Mononuclear cell (primary cell): ENCODE measurements around the gene SSC5D. TPM values are rescaled to one million over a fixed set of nuclear protein-coding genes. Genes with fewer than 3 reads are reported as not detected.
"Not testable (repeated sequence)": the region's sequence is repeated elsewhere in the genome, so short reads cannot be mapped to it uniquely, and the experiment has no call there.

Experiments
- H3K27me3 ChIP-seq: 2 replicates; pipeline ENCODE4 v1.6.0; 2011; ENCODE audit warnings: low read length, control low read depth; ENCODE audit not compliant: insufficient read depth
- H3K4me1 ChIP-seq: 2 replicates; pipeline ENCODE4 v1.5.1; 2011; ENCODE audit warnings: mild to moderate bottlenecking, low read length, control low read depth; ENCODE audit not compliant: insufficient read depth
- H3K4me3 ChIP-seq: 2 replicates; pipeline ENCODE4 v1.5.1; 2011; ENCODE audit warnings: mild to moderate bottlenecking, low read length, moderate library complexity
- H3K9me3 ChIP-seq: 2 replicates; pipeline ENCODE4 v1.5.1; 2011; ENCODE audit warnings: low read depth, mild to moderate bottlenecking, control low read depth, low read length
- total RNA-seq: library from RNA; depleted of rRNA; stranded (reverse); fragments of >200 nt; gene quantifications from one replicate; pipeline ENCODE4 v1.2.3, GENCODE V29; 2012

Gene SSC5D
- total RNA-seq, 1 donor: 0.10 TPM

- not testable (repeated sequence) for H3K4me3 ChIP-seq, H3K27me3 ChIP-seq, H3K4me1 ChIP-seq, H3K9me3 ChIP-seq
Observed at GRCh38 chr19:55496820-55497219, 8.6 kb downstream of the SSC5D start.

DNA sequence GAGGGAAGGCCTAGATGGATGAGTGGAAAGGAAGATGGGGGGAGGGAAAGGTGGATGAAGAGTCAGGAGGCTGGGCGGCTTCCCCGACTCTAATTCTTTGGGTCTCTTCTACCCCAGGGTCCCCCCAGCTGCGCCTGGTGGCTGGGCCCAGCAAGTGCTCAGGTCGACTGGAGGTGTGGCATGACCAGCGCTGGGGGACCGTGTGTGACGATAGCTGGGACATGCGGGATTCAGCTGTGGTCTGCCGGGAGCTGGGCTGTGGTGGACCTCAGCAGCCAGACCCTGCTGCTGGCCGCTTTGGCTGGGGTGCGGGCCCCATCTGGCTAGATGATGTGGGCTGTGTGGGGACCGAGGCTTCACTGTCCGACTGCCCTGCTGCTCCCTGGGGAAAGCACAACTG, 9.5 kb downstream of the SSC5D start:
- H3K27me3 ChIP-seq: no peaks in the 10 kb centered on the region
- H3K9me3 ChIP-seq: no peaks in the 10 kb centered on the region
- no peak overlapping the region for H3K4me3 ChIP-seq
- no peaks in the 10 kb centered on the region for H3K4me1 ChIP-seq

DNA sequence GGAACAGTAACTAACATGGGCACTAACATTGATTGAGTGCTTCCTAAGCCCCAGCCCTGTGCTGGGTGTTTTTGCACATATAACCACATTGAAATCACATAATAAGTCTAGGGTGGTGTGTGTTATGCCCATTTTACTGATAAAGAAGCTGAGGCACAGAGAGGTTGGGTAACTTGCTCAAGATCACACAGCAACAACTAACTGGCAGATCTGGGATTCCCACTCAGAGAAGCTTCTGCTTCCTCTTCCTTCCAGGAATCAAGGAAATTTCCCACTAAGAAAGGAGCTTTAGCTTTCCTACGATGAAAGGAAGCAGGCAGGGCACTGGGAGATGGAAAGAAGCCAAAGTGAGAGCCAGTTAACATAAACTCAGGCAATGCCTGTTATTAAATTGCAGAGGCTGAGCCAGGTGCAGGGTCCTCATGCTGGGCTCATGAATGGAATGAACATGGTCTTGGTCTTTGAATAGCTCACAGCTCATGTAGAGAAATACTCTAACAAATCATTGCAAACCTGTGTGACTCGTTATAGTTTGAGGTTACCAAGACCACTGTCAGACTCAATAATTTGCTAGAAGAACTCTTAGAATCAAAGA, 10.1 kb downstream of the SSC5D start:
- Histone ChIP-seq H3K4me3 (no peak overlapping the region), H3K9me3 (no peaks in the 10 kb centered on the region), H3K27me3 (no peaks in the 10 kb centered on the region), H3K4me1 (peaks cover 4% of the 10 kb centered on the region)

DNA sequence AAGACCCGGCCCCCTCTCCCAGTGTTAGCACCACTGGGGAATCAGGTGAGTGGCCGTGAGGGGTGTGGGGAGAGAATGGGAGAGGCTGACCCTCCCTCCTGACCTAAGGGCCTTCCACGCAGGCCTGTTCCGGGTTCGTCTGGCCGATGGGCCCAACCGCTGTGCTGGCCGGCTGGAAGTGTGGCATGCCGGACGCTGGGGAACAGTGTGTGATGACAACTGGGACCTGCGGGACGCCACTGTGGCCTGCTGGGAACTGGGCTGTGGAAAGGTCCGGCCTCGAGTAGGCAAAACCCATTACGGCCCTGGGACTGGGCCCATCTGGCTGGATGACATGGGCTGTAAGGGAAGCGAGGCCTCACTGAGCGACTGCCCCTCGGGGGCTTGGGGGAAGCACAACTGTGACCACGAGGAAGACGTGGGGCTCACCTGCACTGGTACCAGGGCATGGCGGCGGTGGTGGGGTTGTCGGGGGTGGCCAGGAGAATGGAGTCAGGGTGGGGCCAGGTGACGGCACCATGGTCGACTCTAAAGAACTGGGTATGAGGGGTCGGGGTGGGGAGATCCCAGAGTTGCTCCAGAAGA, 12.2 kb downstream of the SSC5D start:
- H3K4me1 ChIP-seq: peaks cover 7% of the 10 kb centered on the region
- no peaks in the 10 kb centered on the region for H3K9me3 ChIP-seq
- H3K27me3 ChIP-seq: no peaks in the 10 kb centered on the region
- H3K4me3 ChIP-seq: no peak overlapping the region

- no peak overlapping the region for H3K4me3 ChIP-seq
- no peaks in the 10 kb centered on the region for H3K9me3 ChIP-seq
- H3K27me3 ChIP-seq: no peaks in the 10 kb centered on the region
- peaks cover 7% of the 10 kb centered on the region for H3K4me1 ChIP-seq
Observed at GRCh38 chr19:55502197-55502952, 14.1 kb downstream of the SSC5D start.

- Histone ChIP-seq H3K27me3 (no peaks in the 10 kb centered on the region), H3K4me1 (peaks cover 7% of the 10 kb centered on the region), H3K9me3 (no peaks in the 10 kb centered on the region), H3K4me3 (no peak overlapping the region)
Observed at GRCh38 chr19:55503157-55503501, 14.9 kb downstream of the SSC5D start.

GRCh38 chr19:55503502-55504251, 15.4 kb downstream of the SSC5D start:
- H3K4me3 ChIP-seq: peak overlapping the region; percentile 47
- H3K4me1 ChIP-seq: peaks cover 7% of the 10 kb centered on the region
- H3K9me3 ChIP-seq: no peaks in the 10 kb centered on the region
- H3K27me3 ChIP-seq: no peaks in the 10 kb centered on the region

DNA sequence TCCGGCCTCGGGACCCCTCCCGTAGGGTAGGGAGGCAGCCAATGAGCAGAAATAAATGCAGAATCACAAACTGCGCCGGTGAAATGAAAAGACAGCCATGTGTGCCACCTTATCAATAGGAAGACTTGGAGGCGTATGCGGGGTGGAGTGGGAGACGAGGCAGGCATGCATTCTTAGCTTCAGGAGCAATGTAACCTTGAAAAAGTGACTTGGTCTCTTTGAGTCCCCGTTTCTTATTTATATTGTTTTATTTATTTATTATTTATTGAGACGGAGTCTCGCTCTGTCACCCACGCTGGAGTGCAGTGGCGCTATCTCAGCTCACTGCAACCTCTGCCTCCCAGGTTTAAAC, 16.0 kb downstream of the SSC5D start:
- H3K4me1 ChIP-seq: peaks cover 7% of the 10 kb centered on the region
- no peaks in the 10 kb centered on the region for H3K27me3 ChIP-seq
- H3K4me3 ChIP-seq: peak overlapping the region; percentile 47
- H3K9me3 ChIP-seq: no peaks in the 10 kb centered on the region

DNA sequence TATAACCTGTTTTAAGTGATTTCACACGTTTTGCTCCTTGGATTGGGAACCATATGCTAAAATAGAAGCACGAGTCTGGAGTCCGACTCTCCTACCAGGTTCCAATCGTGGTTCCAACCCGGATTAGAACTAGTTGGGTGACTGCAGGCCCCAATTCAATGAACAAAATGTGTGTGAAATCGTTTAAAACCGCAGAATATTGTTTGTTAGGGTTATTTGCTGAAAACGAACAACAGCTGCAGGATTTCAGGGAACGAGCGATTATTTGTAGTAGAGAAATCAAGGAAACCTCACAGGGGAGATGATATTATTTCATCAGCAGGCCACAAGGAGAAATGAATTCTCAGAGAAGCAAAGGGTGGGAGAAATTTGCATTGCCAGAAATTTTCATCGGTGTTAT, 16.7 kb downstream of the SSC5D start:
- Histone ChIP-seq H3K9me3 (no peaks in the 10 kb centered on the region), H3K4me3 (no peak overlapping the region), H3K27me3 (no peaks in the 10 kb centered on the region), H3K4me1 (peaks cover 7% of the 10 kb centered on the region)

- Histone ChIP-seq H3K9me3 (no peaks in the 10 kb centered on the region), H3K27me3 (no peaks in the 10 kb centered on the region), H3K4me3 (no peak overlapping the region), H3K4me1 (peaks cover 6% of the 10 kb centered on the region)
Observed at GRCh38 chr19:55508120-55508519, 19.9 kb downstream of the SSC5D start.

GRCh38 chr19:55516878-55517620, 28.8 kb downstream of the SSC5D start:
- Histone ChIP-seq H3K4me3 (peak overlapping the region; percentile 24), H3K9me3 (no peaks in the 10 kb centered on the region), H3K4me1 (peaks cover 5% of the 10 kb centered on the region), H3K27me3 (no peaks in the 10 kb centered on the region)

DNA sequence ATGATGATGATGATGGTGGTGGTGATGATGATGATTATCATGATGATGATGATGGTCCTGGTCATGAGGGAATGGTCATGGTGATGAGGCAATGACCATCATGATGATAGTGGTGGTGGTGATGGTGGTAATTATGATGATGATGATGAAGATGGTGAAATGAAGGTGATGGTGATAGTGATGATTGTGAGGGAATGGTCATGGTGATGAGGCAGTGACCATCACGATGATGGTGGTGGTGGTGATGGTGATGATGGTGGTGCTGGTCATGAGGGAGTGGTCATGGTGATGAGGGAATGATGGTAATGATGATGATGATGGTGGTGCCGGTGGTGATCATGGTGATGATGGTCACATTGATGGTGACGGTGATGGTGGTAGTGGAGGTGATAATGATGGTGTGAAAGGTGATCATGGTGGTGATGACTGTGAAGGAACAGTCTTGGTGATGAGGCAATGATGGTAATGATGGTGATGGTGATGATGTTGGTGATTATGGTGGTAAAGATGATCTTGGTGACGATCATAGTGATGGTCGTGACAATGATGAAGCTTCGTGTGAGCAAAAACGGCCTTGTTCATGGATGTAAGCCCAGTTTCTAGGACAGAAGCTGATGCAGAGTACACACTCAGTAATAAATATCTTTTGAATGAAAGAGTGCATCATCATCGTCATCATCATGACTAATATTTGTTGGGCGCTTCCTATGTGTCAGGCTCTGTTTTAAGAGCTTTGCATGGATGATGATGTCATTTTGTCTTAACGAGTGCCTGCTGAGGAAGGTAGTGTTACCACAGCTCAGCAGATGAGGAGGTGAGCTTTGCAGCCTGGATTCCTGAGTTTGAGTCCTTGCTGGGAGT, 31.4 kb downstream of the SSC5D start:
- H3K27me3 ChIP-seq: no peaks in the 10 kb centered on the region
- H3K4me1 ChIP-seq: peaks cover 5% of the 10 kb centered on the region
- no peak overlapping the region for H3K4me3 ChIP-seq
- H3K9me3 ChIP-seq: no peaks in the 10 kb centered on the region

DNA sequence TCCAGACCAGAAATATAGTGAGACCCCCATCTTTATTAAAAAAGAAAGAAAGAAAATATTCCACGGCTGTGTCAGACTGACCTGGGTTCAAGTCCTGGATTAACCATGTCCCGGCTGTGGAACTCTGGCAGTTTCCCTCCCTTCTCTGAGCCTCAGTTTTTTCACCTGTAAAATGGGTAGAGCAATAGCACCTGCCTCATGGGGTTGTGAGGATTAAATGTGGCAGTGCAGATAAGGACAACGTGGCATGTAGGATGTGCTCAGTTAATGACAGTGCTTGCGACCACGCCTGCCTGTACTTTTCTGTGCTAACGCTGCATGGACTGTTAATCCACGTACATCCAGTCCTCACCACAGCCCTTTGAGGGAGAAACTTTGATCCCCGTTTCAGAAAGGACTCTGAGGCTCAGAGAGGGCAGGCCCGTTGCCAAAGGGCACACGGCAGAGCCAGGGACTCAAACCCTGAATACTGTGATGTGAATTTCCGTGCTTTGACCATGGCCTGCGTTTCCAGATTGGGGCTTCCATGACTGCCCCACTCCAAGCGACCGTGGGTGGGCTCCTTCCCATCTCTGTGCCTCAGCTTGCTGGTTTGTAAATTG, 32.6 kb downstream of the SSC5D start:
- no peaks in the 10 kb centered on the region for H3K9me3 ChIP-seq
- no peaks in the 10 kb centered on the region for H3K27me3 ChIP-seq
- H3K4me1 ChIP-seq: peaks cover 5% of the 10 kb centered on the region
- no peak overlapping the region for H3K4me3 ChIP-seq
